Epithelial cell of proximal tubule (primary cell): Measurements from ENCODE around the gene TTC17. TPM values are rescaled to one million over a fixed set of nuclear protein-coding genes. Genes with fewer than 3 reads are reported as not detected.
"Not testable (repeated sequence)": the region's sequence is repeated elsewhere in the genome, so short reads cannot be mapped to it uniquely, and the experiment has no call there.

ENCODE experiments used
- DNase-seq: peaks from one replicate; pipeline ENCODE4 v3.0.0-alpha.2; 2011; ENCODE audit warnings: low read depth
- H3K4me3 ChIP-seq: 2 replicates; pipeline ENCODE4 v1.5.1; 2011; ENCODE audit warnings: low read depth, mild to moderate bottlenecking, low read length
- total RNA-seq: library from RNA; depleted of rRNA; stranded (reverse); fragments of >200 nt; gene quantifications from 2 replicates; pipeline ENCODE4 v1.2.3, GENCODE V29; 2015
- TF ChIP-seq, protein P1 (sequence below): conservative IDR thresholded peaks from 2 replicates; pipeline ENCODE4 v1.5.1; 2012; ENCODE audit warnings: low read depth, mild to moderate bottlenecking, low read length

The TTC17 gene
- total RNA-seq, 1 donor from 2014 or later, result 32.6 TPM

DNA sequence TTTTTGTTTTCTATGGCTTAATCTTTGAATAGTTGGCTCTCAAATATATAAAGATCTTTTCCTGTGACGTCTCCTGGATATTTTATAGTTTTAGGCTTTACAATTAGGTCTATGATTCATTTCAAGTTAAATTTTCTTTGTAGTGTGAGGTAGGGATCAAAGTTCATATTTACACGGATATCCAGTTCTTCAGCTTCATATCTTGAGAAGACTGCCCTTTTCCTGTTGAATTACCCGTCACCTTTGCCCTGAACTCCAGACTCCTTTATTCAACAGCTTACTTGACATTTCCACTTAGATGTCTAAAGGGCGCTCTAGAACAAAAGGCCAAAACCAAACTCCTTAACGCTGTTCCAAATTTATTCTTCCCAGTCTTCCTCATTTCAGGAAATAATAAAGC is 51.7 kb downstream of the TTC17 start:
- no peak overlapping the region for H3K4me3 ChIP-seq
- no peak for DNase-seq
- TF ChIP-seq, protein P1, sequence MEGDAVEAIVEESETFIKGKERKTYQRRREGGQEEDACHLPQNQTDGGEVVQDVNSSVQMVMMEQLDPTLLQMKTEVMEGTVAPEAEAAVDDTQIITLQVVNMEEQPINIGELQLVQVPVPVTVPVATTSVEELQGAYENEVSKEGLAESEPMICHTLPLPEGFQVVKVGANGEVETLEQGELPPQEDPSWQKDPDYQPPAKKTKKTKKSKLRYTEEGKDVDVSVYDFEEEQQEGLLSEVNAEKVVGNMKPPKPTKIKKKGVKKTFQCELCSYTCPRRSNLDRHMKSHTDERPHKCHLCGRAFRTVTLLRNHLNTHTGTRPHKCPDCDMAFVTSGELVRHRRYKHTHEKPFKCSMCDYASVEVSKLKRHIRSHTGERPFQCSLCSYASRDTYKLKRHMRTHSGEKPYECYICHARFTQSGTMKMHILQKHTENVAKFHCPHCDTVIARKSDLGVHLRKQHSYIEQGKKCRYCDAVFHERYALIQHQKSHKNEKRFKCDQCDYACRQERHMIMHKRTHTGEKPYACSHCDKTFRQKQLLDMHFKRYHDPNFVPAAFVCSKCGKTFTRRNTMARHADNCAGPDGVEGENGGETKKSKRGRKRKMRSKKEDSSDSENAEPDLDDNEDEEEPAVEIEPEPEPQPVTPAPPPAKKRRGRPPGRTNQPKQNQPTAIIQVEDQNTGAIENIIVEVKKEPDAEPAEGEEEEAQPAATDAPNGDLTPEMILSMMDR, result no peak

DNA sequence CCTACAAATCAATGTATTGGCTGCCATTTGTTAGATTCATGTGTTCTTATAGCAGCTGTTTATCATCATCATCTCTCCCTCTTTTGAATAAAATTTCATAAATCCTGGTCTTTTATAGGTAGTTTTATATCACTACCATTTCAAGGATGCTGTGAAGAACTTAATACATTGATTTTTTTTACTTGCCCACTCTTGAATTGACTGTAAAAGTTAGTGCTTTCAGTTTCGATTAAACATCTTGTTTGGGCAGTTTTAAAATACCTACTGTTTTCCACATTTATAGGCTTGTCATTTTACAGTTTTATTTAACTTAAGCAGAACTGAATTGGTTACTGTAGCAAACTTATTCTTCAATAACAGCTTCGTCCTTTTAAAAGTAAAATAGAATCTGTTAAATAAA is 59.5 kb downstream of the TTC17 start:
- no peak for DNase-seq
- H3K4me3 ChIP-seq, result no peak overlapping the region
- TF ChIP-seq, protein P1, result no peak

DNA sequence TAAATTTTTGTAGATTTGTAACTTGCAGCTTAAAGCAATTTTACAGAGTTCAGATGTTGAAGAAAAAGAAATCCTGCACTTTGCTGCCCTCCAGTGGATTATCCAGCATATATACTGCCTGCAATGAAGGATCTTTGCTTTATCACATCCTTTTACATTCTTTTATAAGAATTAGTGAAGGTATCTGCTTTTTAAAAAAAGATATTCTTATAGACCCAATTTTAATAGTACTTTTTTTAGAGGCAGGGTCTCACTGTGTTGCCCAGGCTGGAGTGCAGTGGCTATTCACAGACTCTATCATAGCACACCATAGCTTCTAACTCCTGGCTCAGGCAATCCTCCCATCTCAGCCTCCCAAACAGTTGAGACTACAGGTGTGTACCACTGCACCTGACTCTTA is 60.7 kb downstream of the TTC17 start:
- H3K4me3 ChIP-seq, result no peak overlapping the region
- no peak for DNase-seq
- TF ChIP-seq, protein P1, result peak; percentile 71

DNA sequence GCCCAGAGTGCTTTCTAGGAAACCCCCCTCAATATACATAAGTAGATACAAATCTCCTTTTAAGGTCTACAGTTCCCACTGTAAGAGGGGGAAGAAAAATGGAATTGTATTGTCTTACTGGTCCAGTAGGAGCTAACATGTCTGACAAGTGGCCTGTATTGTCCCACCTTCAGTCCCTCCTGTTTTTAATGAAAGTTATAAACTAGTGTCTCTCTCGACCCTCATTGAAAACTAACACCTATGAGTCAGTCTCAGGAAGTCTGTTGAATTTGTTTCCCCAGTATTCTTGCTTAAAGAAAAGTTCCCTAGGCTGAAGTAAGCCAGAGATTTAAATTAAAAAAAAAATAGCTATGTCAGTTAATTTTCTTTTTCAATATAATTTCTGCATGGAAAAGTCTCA is 69.3 kb downstream of the TTC17 start:
- H3K4me3 ChIP-seq, result no peak overlapping the region
- no peak for DNase-seq
- TF ChIP-seq, protein P1, result no peak

DNA sequence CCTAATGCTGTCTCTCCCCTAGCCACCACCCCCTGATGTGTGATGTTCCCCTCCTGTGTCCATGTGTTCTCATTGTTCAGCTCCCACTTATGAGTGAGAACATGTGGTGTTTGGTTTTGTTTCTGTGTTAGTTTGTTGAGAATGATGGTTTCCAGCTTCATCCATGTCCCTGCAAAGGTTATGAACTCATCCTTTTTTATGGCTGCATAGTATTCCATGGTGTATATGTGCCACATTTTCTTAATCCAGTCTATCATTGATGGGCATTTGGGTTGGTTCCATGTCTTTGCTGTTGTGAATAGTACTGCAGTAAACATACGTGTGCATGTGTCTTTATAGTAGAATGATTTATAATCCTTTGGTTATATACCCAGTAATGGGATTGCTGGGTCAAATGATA is 72.2 kb downstream of the TTC17 start:
- not testable (repeated sequence) for DNase-seq, H3K4me3 ChIP-seq

DNA sequence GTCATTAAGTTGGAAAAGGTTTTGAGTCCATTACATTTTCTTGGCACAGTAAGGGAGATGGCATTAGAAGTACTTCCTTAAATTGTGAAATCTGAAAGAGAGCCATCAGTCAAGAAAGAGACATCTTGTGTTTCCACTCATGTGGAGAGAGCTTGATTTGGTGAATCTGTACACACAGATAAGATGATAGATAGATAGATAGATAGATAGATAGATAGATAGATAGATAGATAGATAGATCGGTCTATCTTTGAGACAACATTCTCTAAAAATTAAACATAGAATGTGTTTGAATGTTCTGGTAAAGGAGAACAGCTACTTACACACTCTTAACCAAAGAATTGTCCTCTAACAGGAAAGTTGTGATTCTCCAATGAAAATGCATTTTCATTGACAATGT is 76.2 kb downstream of the TTC17 start:
- no peak for DNase-seq
- TF ChIP-seq, protein P1, result no peak
- no peak overlapping the region for H3K4me3 ChIP-seq

DNA sequence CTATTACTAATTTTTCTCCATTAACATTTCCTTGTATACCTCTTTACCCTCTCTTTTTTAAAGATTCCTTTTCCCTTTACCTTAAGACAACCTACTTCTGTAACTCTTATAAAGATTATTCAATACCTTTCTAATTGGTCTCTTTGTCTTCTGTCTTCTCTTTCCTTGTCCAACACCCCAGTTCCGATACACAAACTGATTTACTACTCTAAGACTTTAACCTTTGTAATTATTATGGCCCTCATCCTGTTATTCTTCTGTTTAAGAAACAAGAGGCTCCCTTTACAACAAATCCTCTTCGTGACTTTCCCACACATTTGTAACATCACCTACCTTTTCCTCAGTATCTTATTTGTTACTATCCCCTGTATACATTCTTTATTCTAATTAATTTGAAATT is 81.8 kb downstream of the TTC17 start:
- H3K4me3 ChIP-seq, result no peak overlapping the region
- no peak for DNase-seq
- TF ChIP-seq, protein P1, result no peak

DNA sequence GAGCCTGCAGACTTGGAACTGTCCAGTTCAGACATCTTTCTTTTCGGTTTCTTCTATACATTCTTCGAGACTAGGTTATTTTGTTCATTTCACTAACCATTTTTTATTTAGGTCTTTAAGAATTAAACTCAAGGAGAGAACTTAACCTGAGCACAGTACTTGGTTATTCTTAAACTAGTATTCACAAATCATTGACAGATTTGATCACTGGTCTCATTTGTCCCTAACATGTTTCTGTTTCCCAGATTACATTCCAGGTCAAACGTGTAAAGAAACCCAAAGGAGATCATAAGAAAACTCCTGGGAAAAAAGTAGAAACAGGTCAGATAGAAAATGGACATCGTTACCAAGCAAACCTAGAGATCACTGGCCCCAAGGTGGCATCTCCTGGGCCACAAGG is 85.1 kb downstream of the TTC17 start:
- peak; percentile 37 for DNase-seq
- TF ChIP-seq, protein P1, result no peak
- H3K4me3 ChIP-seq, result no peak overlapping the region
